ENCODE data around the gene TRAF6. TPM values are rescaled to one million over a fixed set of nuclear protein-coding genes. Genes with fewer than 3 reads are reported as not detected.

Gene TRAF6
- total and polyA plus RNA-seq, 2 of the 13 experiments (the other 11 are each of a cell fraction or from before 2014, with no cell fraction given) = 3.3 to 5.9 TPM

GRCh38 chr11:36509694-36510593 lies at the start of gene TRAF6 (continued):
- TF ChIP-seq STAT6 (CRISPR knock-in tag; IDR thresholded peaks at IDR 0.05; ENCODE audit: borderline replicate concordance) (peak; percentile 44; the same call in 1 of the 2 replicates), POGZ (CRISPR knock-in tag; IDR thresholded peaks at IDR 0.05) (peak; percentile 100), RFX3 (CRISPR knock-in tag; IDR thresholded peaks at IDR 0.05) (no peak), ATF7-NPFF (CRISPR knock-in tag; IDR thresholded peaks at IDR 0.05; ENCODE audit: low read depth) (peak; percentile 86), ZNF234 (CRISPR knock-in tag; conservative IDR thresholded peaks at IDR 0.05) (no peak; the same call in 1 of the 2 replicates), HDAC1 (CRISPR knock-in tag; IDR thresholded peaks at IDR 0.05) (peak; percentile 91), MAF1 (CRISPR knock-in tag; IDR thresholded peaks at IDR 0.05; ENCODE audit: borderline replicate concordance) (peak; percentile 85; the same call in 1 of the 2 replicates), AGO2 (optimal IDR thresholded peaks at IDR 0.05; ENCODE audit: low read depth, low read length) (peak; percentile 78), ZNF703 (CRISPR knock-in tag; IDR thresholded peaks at IDR 0.05; ENCODE audit: borderline replicate concordance) (no peak), KLF15 (CRISPR knock-in tag; IDR thresholded peaks at IDR 0.05; ENCODE audit: borderline replicate concordance) (no peak), NCOA5 (CRISPR knock-in tag; IDR thresholded peaks at IDR 0.05) (no peak), NFYB (CRISPR knock-in tag; IDR thresholded peaks at IDR 0.05) (no peak), ARNTL (CRISPR knock-in tag; IDR thresholded peaks at IDR 0.05) (peak; percentile 34; the same call in 1 of the 2 replicates), MED13 (CRISPR knock-in tag; IDR thresholded peaks at IDR 0.05) (peak; percentile 70), ZNF580 (CRISPR knock-in tag; IDR thresholded peaks at IDR 0.05; ENCODE audit: borderline replicate concordance, low read depth) (peak; percentile 97; the same call in 1 of the 2 replicates), LCORL (IDR thresholded peaks at IDR 0.05) (no peak), LCORL (CRISPR knock-in tag; IDR thresholded peaks at IDR 0.05) (peak; percentile 76), ZKSCAN1 (IDR thresholded peaks at IDR 0.05; ENCODE audit: low read length) (no peak; the same call in 1 of the 2 replicates), ZNF574 (CRISPR knock-in tag; IDR thresholded peaks at IDR 0.05) (peak; percentile 100), ZBTB3 (CRISPR knock-in tag; IDR thresholded peaks at IDR 0.05; ENCODE audit: borderline replicate concordance, low read depth) (0 out of 2 replicates have a peak, but pooled peaks have one; percentile 20), SIN3A (IDR thresholded peaks at IDR 0.05; ENCODE audit: borderline replicate concordance, low read depth, low read length) (peak; percentile 88; the same call in 1 of the 2 replicates), FOXM1 (CRISPR knock-in tag; IDR thresholded peaks at IDR 0.05) (0 out of 2 replicates have a peak, but pooled peaks have one; percentile 25)

Measured in HepG2 (cell line).